ENCODE measurements around the gene COQ8B. TPM values are rescaled to one million over a fixed set of nuclear protein-coding genes. Genes with fewer than 3 reads are reported as not detected.

Gene COQ8B
- total and polyA plus RNA-seq, 2 donors (not counting 1 experiment from before 2014, with no cell fraction given): 58.9 to 62.6 TPM

GRCh38 chr19:40758491-40758890, 41.8 kb upstream of the COQ8B start:
- 100% methylated on average over 1 of the region's 3 CpGs for WGBS (ENCODE audit: insufficient coverage)
- POLR2A ChIA-PET: no interaction called here
- no peak overlapping the region for H3K4me3 Mint-ChIP-seq

More at GRCh38 chr19:40758491-40758890, 41.8 kb upstream of the COQ8B start:
- no peaks in the 10 kb centered on the region for H3K9me3 Mint-ChIP-seq (ENCODE audit: insufficient read depth)
- Histone ChIP-seq H3K4me3 (ENCODE audit: control extremely low read depth in 1 of 5, extremely low read depth in 1 of 5, insufficient read depth in 1 of 5, low read depth in 2 of 5, low read length in 4 of 5) (no peak overlapping the region), H3K4me1 (ENCODE audit: control insufficient read depth in 2 of 2, insufficient read depth in 2 of 2, low read length in 2 of 2) (peaks cover 27 to 35% of the 10 kb centered on the region in 2 donors), H3K36me3 (replicated peaks in 1 of 2; ENCODE audit: control extremely low read depth in 1 of 2, control insufficient read depth in 1 of 2, extremely low read depth in 1 of 2, insufficient read depth in 2 of 2, low read length in 1 of 2) (peaks cover 30 to 84% of the 10 kb centered on the region in 2 experiments), H3K27ac (ENCODE audit: low read length in 2 of 2) (no peak overlapping the region), H3K79me2 (ENCODE audit: control insufficient read depth, insufficient read depth, low read length) (peaks cover 79% of the 10 kb centered on the region), H2AFZ (ENCODE audit: insufficient read depth, low read depth, low read length, poor library complexity, severe bottlenecking) (no peak overlapping the region), H3K9me3 (ENCODE audit: control extremely low read depth in 1 of 3, control insufficient read depth in 2 of 3, insufficient read depth in 1 of 3, low read length in 2 of 3) (no peaks in the 10 kb centered on the region), H3K4me2 (replicated peaks; ENCODE audit: low read depth, low read length, poor library complexity, severe bottlenecking) (no peak overlapping the region), H4K20me1 (ENCODE audit: control insufficient read depth, insufficient read depth, low read length, poor library complexity, severe bottlenecking) (peaks cover 91% of the 10 kb centered on the region), H3K27me3 (replicated peaks in 1 of 4; ENCODE audit: control extremely low read depth in 1 of 4, control insufficient read depth in 3 of 4, insufficient read depth in 4 of 4, low read length in 3 of 4) (no peaks in the 10 kb centered on the region), H3K9ac (ENCODE audit: low read length) (no peak overlapping the region)
- intact Hi-C loops (cut with micrococcal nuclease): no loop called here
- no peak for TF ChIP-seq EZH2 (IDR thresholded peaks at IDR 0.05; ENCODE audit: borderline replicate concordance, insufficient read depth, low read depth, low read length, poor library complexity, severe bottlenecking)
- no peak for TF ChIP-seq CTCF (IDR thresholded peaks at IDR 0.05)
- ATAC-seq (ENCODE audit: low read depth) (no peak), DNase-seq (no peak)
- CTCF ChIA-PET: interaction anchor here (0.9 to 1.1 kb wide), 2 partner anchors 12 to 48 kb away, joined by 3 read pairs; no protein-coding TSS in a partner anchor
- no peak overlapping the region for H3K27ac Mint-ChIP-seq
- H3K27me3 Mint-ChIP-seq: no peaks in the 10 kb centered on the region
- peaks cover 37% of the 10 kb centered on the region for H3K4me1 Mint-ChIP-seq
